Measurements from ENCODE around the gene PTPRH.
"Not testable (repeated sequence)": the region's sequence is repeated elsewhere in the genome, so short reads cannot be mapped to it uniquely, and the experiment has no call there.

Gene PTPRH

GRCh38 chr19:55226273-55226672 lies 17.0 kb upstream of the PTPRH start:
- no peak for DNase-seq

GRCh38 chr19:55225415-55225958 lies 16.2 kb upstream of the PTPRH start:
- no peak for DNase-seq

GRCh38 chr19:55224679-55225414 lies 15.5 kb upstream of the PTPRH start:
- not testable (repeated sequence) for DNase-seq

GRCh38 chr19:55224038-55224665 lies 14.9 kb upstream of the PTPRH start:
- DNase-seq = no peak

- DNase-seq = no peak
Measured at GRCh38 chr19:55223291-55224037, 14.2 kb upstream of the PTPRH start.

GRCh38 chr19:55220525-55220924 lies 11.2 kb upstream of the PTPRH start:
- no peak for DNase-seq

- DNase-seq = peak; percentile 41
Measured at GRCh38 chr19:55216461-55217198, 7.3 kb upstream of the PTPRH start.

- DNase-seq = no peak
Measured at GRCh38 chr19:55213547-55213946, 4.2 kb upstream of the PTPRH start.

GRCh38 chr19:55212447-55212846 lies 3.1 kb upstream of the PTPRH start:
- peak; percentile 52 for DNase-seq

- no peak for DNase-seq
Measured at GRCh38 chr19:55209693-55210472, 582 bp upstream of the PTPRH start.

- DNase-seq = peak; percentile 53
Measured at GRCh38 chr19:55206664-55207500, 2.4 kb downstream of the PTPRH start.

- not testable (repeated sequence) for DNase-seq
Measured at GRCh38 chr19:55202199-55202598, 7.1 kb downstream of the PTPRH start.

GRCh38 chr19:55199620-55200204 lies 9.6 kb downstream of the PTPRH start:
- no peak for DNase-seq

- no peak for DNase-seq
Measured at GRCh38 chr19:55198651-55199050, 10.7 kb downstream of the PTPRH start.

- no peak for DNase-seq
Measured at GRCh38 chr19:55197528-55197927, 11.8 kb downstream of the PTPRH start.

- no peak for DNase-seq
Measured at GRCh38 chr19:55196803-55197202, 12.5 kb downstream of the PTPRH start.

- DNase-seq = no peak
Measured at GRCh38 chr19:55193481-55193880, 15.8 kb downstream of the PTPRH start.

- DNase-seq = no peak
Measured at GRCh38 chr19:55189403-55189835, 19.9 kb downstream of the PTPRH start.

GRCh38 chr19:55188625-55189024 lies 20.7 kb downstream of the PTPRH start:
- no peak for DNase-seq

- DNase-seq = no peak
Measured at GRCh38 chr19:55186080-55186479, 23.2 kb downstream of the PTPRH start.

GRCh38 chr19:55181740-55182139 lies 27.6 kb downstream of the PTPRH start:
- DNase-seq = no peak
